CD4-positive, alpha-beta T cell treated with Interleukin-21 for 1 hour (primary cell): Measurements from ENCODE around the gene SPDYE5.
A peak's percentile ranks its signal among the peaks of the same experiment; 100 is the strongest.
"Not testable (repeated sequence)": the region's sequence is repeated elsewhere in the genome, so short reads cannot be mapped to it uniquely, and the experiment has no call there.

Source experiments
- DNase-seq: peaks from one replicate; pipeline ENCODE4 v3.0.0-alpha.2; 2020

The SPDYE5 gene, protein sequence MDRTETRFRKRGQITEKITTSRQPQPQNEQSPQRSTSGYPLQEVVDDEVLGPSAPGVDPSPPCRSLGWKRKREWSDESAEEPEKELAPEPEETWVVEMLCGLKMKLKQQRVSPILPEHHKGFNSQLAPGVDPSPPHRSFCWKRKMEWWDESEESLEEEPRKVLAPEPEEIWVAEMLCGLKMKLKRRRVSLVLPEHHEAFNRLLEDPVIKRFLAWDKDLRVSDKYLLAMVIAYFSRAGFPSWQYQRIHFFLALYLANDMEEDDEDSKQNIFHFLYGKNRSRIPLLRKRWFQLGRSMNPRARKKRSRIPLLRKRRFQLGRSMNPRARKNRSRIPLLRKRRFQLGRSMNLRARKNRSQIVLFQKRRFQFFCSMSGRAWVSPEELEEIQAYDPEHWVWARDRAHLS

DNA sequence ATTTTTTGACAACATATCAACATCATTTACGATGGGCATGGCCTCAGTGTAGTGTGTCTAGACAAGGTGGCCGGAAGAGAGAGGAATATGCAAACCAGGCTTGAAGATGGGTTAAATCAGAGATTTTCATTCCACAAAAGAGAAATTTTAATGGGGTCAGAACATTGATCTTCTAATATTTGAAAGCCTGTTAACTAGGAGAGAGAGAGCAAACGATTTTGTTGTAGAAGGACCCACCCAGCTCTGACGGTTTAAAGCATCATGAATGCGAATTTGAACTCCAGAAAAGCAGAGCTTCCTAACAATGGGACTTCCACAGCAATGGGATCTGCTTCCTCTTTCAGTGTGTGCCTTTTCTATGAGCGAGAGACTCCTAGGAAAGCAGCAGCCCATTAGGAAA, at the start of gene SPDYE5:
TSS of gene SPDYE5 (plus strand) at position 301 of the 400 bp plus-strand sequence. CDS start 1,728 bp downstream, outside the sequence.
- DNase-seq: not testable (repeated sequence)

DNA sequence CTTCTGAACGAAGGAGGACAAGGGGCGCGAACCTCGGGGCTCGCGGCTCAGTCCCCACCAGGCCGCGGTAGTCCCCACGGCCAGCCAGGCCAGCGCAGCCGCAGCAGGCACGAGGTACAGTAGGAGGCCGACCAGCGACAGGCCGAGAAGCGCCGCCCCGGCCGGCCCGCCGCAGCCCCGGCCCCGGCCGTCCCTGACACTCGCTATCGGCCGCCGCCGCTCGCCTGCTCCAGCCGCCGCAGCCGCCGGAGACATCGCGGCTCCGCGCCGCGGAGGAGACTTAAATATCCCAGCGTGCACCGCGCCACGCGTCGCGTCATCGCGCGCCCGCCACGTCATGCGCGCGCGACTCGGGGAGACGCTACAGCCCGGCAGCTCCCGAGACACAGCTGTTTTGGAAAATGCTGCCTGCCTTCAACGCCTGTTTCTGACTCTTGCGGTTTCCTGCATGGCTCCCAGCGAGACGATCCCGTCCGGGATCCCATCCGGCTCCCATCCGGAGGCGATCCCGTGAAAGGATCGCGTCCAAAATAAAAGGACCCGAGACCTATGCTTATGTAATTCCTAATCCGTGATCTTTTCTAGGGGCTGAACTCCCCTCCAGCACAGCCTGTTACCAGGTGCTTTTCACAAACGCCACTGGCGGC, 49.5 kb upstream of the SPDYE5 start:
- DNase-seq: peak; percentile 47

DNA sequence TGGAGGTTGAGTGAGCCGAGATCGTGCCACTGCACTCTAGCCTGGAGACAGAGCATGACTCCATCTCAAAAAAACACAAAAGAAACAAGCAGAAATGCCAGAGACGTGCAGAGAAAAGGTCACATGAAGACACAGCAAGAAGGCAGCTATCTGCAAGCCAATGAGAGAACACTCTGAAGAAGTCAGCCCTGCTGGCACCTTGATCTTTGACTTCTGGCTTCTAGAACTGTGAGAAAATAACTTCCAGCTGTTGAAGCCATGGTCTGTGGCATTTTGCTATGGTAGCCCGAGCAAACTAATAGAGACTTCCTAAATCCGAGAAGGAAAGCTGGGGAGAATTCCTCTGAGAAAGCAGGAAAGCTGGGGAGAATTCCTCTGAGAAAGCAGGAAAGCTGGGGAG, 42.2 kb upstream of the SPDYE5 start:
- not testable (repeated sequence) for DNase-seq

DNA sequence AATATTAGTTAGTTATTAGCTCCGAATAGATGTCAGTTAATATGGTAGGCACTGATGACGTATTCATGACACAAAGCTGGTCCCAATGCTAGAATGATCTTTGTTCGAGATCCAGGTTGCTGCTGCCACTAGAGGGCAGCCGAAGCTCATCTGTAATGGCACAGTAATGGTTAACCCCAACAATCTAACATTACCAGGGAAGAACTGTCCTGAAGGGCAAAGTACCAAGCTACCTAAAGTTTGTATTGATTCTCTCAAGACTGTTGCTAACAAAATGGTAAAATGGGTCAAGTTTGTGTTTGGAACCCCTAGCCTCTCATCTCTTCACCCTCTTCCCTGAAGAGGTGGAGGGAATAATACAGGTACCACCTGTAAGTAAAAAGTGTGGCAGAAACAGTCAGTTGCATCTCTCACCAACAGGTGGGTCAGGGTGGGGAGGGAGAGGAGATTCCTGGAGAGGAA, 39.6 kb upstream of the SPDYE5 start:
- peak; percentile 31 for DNase-seq

DNA sequence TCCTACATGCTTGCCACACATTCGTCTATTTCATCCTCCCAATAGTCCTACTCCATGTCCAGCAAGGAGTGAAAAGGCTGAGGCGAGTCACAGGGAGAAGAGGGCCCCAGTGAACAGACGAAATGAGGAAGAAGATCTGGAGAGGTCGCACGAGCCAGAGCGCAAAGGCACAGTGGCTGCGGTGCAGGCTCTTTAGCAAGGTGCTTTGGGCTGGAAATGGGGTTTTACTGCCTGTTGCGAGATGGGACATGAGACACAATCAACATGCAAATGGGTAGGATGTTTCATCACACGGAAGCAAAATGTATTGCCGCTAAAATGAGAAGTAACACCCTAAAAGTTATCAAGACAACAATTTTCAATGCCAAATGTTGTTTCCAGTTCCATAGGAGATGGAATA, 35.7 kb upstream of the SPDYE5 start:
- DNase-seq: not testable (repeated sequence)

DNA sequence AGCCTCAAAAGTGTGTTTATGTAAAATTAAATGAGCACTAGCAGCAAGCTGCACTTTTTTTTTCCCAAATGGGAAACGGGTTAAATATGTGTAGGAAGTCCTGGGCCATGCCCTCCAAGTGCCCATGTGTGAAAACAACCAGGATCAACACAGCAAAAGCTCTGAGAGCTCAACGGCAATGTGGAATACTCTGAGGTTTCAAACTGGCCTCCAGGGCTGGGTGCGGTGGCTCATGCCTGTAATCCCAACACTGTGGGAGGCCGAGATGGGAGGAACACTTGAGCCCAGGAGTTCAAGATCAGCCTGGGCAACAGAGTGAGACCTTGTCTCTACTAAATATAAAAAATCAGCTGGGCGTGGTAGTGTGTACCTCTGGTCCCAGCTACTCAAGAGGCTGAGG, 34.1 kb upstream of the SPDYE5 start:
- not testable (repeated sequence) for DNase-seq

DNA sequence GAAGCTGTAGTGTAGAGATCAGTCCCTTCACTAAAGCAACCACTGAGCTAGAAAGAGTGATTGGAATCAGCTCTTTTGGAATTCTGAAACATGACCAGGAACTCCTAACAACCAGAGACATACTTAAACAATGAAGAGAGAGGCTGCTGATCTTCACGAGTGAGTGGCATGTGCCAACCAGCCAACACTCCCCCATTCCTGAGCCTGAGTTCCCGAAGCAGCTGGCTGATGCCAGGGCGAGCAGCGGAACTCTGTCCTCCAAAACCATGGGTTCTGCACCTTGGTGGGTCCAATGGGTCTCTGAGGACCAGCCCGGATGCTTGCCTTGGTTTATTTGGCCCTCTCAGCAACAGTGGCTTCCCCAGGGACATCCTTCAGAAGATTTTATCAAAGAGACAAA, 31.6 kb upstream of the SPDYE5 start:
- DNase-seq: not testable (repeated sequence)

DNA sequence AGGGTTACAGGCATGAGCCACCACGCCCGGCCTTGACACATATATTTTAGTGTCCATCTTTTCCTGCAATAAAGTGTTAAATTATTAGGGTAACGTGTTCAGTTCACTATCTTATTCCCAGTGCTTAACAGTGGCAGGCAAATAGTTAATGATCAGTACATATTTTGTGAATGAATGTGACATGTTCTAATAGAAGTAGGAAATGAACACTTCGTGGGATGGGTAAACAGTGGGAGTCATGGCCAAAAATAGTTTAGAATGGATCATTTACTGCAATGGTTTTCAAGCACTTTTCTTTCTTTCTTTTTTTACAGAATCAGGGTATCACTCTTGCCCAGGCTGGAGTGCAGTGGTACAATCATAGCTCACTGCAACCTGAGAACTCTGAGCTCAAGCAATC, 22.0 kb upstream of the SPDYE5 start:
- not testable (repeated sequence) for DNase-seq

DNA sequence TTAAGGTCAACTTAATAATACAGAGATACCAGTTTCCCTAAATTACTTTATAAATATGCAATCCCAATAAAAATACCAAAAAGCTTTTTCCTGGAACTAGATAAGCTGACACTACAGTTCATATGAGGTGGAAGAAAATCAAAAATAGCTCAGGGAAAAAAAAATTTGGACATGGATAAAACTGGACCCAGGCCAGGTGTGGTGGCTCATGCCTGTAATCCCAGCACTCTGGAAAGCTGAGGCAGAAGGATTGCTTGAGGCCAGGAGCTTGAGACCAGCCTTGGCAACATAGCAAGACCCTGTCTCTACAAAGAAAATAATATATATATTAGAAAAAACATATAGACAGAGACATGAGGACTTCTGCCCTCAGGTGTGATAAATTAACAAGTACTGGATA, 14.7 kb upstream of the SPDYE5 start:
- DNase-seq: not testable (repeated sequence)

DNA sequence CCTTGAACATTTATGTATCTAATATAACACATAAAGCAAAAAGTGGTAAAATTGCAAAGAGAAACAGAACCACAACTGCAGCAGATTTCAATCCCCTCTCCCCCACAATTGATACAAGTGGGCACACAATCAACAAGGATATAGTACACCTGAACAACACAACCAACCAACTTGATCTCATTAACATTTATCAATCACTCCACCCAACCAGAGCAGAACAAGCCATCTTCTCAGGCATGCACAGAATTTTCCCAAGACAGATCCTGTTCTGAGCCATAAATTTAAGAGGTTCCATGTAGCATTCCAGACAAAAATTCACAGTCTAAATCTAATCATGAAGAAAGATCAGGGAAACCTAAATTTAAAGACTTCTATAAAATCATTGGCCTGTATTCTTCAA, 11.8 kb upstream of the SPDYE5 start:
- DNase-seq: not testable (repeated sequence)

DNA sequence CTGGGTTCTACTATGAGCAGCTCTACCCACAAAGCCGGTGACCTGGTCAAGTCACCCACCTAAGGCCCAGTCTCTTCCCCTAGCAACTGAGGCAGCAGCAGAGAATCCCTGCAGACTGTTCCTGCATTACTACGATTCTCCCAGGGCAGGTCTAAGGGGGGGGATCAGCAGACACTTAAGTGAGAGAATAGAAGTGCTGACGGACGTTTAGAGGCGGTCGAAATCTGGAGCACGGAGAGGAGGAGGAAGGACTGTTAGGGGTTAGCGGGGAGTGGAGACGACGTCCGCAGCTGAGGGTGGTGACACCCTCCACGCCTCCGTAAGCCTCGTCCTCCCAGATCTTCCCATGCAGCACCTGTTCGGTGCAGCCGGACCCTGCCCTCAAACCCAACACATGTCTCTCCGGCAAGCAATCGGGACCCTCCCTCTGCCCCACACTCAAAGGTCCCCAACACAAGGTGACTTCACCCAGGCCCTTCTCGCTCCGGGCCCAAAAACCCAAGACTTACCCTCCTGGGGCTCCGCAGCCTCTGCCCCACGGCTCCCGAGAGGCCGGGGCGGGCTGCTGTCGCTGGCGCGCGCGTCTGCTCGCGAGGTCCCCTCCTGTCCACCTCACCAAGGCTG, 6.7 kb upstream of the SPDYE5 start:
- peak; percentile 1 for DNase-seq

DNA sequence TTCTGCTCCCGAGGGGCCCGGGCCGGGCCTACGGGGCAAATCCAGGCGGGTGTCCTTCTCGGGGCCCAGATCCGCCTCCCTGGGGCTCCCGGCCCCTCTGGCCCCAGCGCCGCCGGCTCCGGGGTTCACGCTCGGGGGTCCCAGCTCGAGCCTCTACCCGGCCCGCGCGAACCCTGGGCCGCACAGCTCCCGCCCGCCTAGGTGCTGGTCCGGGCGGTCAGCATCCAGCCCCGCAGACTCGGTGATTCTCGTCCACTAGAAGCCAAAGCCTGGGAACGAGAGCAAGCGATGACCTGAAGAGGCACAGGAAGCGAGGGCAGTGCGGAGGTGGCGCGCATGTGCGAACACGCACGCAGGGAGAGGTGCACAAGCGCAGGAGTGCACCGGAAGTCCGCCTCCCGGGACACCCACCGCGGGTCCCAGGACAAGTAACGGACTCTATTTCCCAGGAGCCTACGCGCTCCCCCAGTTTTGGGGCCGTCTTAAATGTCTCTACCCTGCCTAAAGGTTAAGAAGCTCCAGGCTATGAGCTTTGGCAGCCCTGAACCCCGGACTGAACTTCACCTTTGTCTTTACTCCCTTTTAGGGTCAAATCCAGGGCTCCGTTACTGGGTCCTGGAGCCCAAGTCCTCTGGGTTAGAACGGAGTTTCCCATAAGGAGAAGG, 6.0 kb upstream of the SPDYE5 start, which contains the start of gene POM121C:
TSS of gene POM121C (minus strand) at position 321 of the 665 bp plus-strand sequence. CDS start 44,803 bp downstream, outside the sequence.
- DNase-seq: peak; percentile 90

DNA sequence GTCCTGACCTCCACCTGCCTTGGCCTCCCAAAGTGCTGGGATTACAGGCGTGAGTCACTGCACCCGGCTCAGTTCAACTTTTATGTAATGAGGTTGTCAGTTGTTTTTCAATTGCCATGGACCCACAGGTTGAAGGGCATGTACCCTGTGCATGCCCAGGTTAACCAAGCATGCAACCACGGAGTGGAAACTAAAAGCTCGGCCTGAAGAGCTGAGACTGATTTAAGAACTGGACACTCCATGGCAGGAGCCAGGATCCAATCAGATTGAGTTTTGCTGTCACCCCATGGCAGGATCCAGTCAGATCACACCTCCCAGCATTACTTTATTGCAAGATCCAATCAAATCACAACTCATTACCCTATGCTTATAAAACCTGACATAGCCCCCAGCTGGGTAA, 16.9 kb downstream of the SPDYE5 start:
- not testable (repeated sequence) for DNase-seq

DNA sequence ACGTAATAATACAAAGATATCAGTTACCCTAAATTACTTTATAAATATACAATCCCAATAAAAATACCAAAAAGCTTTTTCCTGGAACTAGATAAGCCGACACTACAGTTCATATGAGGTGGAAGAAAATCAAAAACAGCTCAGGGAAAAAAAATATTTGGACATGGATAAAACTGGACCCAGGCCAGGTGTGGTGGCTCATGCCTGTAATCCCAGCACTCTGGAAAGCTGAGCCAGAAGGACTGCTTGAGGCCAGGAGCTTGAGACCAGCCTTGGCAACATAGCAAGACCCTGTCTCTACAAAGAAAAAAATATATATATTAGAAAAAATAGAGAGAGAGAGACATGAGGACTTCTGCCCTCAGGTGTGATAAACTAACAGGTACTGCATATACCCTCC, 26.7 kb downstream of the SPDYE5 start:
- DNase-seq: not testable (repeated sequence)

DNA sequence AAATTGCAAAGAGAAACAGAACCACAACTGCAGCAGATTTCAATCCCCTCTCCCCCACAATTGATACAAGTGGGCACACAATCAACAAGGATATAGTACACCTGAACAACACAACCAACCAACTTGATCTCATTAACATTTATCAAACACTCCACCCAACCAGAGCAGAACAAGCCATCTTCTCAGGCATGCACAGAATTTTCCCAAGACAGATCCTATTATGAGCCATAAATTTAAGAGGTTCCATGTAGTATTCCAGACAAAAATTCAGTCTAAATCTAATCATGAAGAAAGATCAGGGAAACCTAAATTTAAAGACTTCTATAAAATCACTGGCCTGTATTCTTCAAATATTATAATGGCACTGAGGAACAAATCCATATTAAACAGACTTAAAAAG, 29.6 kb downstream of the SPDYE5 start:
- not testable (repeated sequence) for DNase-seq

DNA sequence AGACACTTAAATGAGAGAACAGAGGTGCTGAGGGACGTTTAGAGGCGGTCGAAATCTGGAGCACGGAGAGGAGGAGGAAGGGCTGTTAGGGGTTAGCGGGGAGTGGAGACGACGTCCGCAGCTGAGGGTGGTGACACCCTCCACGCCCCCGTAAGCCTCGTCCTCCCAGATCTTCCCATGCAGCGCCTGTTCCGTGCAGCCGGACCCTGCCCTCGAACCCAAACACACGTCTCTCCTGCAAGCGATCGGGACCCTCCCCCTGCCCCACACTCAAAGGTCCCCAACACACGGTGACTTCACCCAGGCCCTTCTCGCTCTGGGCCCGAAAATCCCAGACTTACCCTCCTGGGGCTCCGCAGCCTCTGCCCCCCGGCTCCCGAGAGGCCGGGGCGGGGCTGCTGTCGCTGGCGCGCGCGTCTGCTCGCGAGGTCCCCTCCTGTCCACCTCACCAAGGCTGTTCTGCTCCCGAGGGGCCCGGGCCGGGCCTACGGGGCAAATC, 35.2 kb downstream of the SPDYE5 start:
- DNase-seq: not testable (repeated sequence)

DNA sequence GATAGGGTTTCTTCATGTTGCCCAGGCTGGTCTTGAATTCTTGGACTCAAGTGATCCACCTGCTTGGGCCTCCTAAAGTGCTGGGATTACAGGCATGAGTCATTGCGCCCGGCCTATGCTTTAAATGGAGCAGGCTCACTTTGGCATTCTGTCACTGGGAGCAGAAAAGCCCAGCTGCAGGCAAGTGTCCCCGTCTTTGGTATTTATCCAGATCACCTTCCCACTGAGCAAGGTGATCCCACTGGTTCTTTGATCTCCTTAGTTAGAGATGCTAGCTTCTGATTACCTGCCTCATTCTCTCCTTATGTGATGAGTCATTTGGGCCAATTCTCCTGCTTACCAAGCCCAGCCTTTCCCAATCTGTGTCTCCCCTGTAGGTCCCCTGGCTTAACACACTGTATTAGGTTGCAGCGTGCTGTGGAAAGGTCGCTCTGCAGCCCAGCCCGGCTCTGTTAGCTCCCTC, 39.3 kb downstream of the SPDYE5 start:
- no peak for DNase-seq

DNA sequence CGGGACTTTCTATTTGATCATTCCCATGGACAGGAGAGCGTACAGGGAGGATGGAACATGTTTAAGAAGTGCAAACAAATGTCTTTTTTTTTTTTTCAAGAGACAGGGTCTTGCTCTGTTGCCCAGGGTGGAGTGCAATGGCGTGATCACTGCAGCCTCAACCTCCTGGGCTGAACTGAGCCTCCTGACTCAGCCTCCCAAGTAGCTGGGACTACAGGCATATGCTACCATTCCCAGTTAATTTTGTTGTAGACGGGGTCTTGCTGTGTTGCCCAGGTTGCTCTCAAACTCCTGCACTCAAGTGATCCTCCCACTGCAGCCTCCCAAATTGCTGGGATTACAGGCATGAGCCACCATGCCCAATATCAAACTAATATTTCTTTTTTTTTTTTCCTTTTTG, 40.5 kb downstream of the SPDYE5 start:
- no peak for DNase-seq

DNA sequence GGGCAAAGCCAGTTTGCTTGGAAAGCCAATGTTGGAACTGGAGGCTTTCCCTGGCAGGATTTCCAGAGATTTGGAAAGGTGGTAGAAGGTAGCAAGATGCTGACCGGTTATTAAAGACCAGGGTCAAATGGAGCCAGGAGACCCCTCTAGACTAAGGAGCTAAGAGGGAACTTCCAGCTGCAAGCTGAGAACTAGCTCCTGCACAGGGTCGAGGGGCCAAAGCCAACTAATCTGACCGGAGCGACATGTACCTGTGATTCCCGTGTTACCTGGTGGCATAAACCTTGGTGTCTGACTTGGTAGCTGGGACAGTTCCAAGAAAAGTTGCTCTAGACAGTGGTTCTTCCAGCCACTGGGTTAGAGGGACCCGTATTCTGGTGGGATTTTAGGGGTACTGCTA, 41.8 kb downstream of the SPDYE5 start:
- DNase-seq: no peak

DNA sequence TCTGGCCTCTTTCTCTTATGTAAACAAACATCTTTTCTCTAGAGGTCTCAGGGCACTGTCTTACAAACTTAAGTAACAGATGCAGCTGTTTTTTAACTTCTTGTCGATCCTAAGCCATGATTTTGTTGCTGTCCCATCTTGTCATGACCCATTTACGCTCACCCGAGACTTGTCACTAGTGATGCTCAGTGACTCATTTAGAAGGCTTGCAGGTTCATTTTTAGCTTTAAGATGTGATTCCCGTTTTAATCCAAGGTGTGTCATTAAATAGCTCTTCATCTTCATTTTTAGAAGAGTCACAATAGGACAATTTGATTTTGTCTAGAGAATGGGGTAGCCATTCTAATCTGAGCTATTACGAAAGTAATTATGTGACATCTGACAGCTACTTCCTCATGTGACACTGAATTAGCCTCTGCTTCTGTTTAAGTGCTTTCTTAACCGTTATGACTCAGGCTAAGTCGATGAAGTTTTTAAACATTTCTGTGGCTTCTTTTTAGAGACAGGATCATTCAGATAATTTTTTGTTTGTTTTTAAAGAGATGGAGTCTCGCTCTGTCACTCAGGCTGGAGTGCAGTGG, 42.7 kb downstream of the SPDYE5 start:
- DNase-seq: no peak

DNA sequence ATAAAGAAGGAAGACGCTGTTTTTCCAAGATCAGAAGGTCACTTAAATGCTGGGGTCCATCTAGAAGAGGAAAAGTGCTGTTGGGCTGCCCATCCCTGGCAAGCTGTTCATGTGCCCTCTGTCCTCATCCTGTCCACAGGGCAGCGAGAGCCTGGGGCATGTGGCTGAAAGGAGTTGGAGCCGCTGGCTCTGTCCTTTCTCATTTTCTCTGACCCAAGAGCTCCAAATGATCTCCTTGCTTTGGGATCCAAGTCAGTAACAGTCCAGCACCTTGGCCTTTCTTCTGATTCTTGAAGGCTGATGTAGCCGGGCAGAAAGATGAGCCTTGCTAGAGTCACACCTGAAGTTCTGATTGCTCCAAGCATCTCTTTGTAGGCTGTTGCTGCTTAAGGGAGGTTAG, 44.4 kb downstream of the SPDYE5 start:
- DNase-seq: no peak

DNA sequence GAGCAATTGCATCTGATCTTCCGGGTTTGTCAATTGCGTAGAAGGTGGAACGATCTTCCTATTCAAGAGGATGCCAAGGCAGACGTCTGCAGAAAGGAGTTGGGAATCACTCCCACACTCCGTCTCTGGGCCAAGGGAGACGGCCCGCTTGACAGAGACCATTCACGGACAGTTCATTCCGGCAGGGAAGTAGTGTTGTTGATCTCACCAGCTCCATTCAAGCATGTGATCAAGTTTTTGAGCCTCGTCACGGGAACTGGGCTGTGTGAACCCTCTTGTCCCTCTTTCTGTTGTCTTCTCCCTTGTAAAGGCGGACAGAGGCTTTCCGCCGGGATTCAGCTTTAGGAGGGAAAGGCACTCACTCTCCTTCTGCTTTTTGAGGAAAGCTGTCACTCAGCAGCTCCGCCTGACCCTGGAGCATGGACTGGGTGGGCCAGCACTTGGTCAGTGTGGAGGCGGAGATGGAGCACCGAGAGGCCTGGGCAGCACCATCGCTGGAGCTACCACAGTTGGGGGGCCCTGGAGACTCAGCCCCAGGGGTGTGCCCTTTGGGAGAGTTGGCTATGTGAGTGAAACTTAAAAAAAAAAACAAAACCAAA, 44.9 kb downstream of the SPDYE5 start:
- no peak for DNase-seq
